Posterior cingulate gyrus (tissue), 11 donors: ENCODE data around the gene DNHD1.

Experiments
- DNase-seq, 10 donors: peaks; one replicate each; pipeline versions ENCODE4 v3.0.0 to v3.0.0-alpha.2; 2020 to 2021; ENCODE audit warnings: mixed read lengths in 3 of 10
- intact Hi-C: fragments of 100-400 bp; cut with DNase I; formaldehyde crosslinking; loops from one replicate; pipeline ENCODE4 v1.15.1; 2023

Gene DNHD1

GRCh38 chr11:6526411-6527135 is 29.5 kb downstream of the DNHD1 start:
- DNase-seq = no peak
- intact Hi-C loops = no loop called here

- intact Hi-C loops = no loop called here
- no peak for DNase-seq
Observed at GRCh38 chr11:6529266-6529665, 32.2 kb downstream of the DNHD1 start.

- no peak for DNase-seq
- intact Hi-C loops = loop anchor here (1.0 to 5.0 kb wide), 4 partner anchors 46 to 152 kb away; partner anchors contain the start of genes ILK, MRPL17, RRP8 and TPP1
Observed at GRCh38 chr11:6530848-6531247, 33.8 kb downstream of the DNHD1 start.

- intact Hi-C loops = loop anchor here (1.0 to 5.0 kb wide), 4 partner anchors 46 to 152 kb away; partner anchors contain the start of genes ILK, MRPL17, RRP8 and TPP1
- no peak for DNase-seq
Observed at GRCh38 chr11:6531267-6531752, 34.2 kb downstream of the DNHD1 start.

- intact Hi-C loops = no loop called here
- DNase-seq = peak in 1 of 10 donors; percentile 61
Observed at GRCh38 chr11:6538456-6538855, 41.4 kb downstream of the DNHD1 start.

- peak in 1 of 10 donors; percentile 48 for DNase-seq
- intact Hi-C loops = no loop called here
Observed at GRCh38 chr11:6538945-6539344, 41.9 kb downstream of the DNHD1 start.

GRCh38 chr11:6539748-6540268 is 42.7 kb downstream of the DNHD1 start:
- intact Hi-C loops = no loop called here
- DNase-seq = peak in 1 of 10 donors; percentile 77

- DNase-seq = no peak
- intact Hi-C loops = no loop called here
Observed at GRCh38 chr11:6541356-6541755, 44.3 kb downstream of the DNHD1 start.

- no peak for DNase-seq
Observed at GRCh38 chr11:6542727-6543126, 45.6 kb downstream of the DNHD1 start.

GRCh38 chr11:6544921-6545850 is 48.1 kb downstream of the DNHD1 start:
- intact Hi-C loops = no loop called here
- peak in 1 of 10 donors; percentile 54 for DNase-seq

More at GRCh38 chr11:6542727-6543126, 45.6 kb downstream of the DNHD1 start:
- intact Hi-C loops = no loop called here

- intact Hi-C loops = no loop called here
- peak in 5 of 10 donors; percentile 38 to 91 (median 45) for DNase-seq
Observed at GRCh38 chr11:6545917-6546605, 49.0 kb downstream of the DNHD1 start.

GRCh38 chr11:6546735-6547134 is 49.7 kb downstream of the DNHD1 start:
- intact Hi-C loops = no loop called here
- DNase-seq = peak in 1 of 10 donors; percentile 75

GRCh38 chr11:6547177-6547576 is 50.1 kb downstream of the DNHD1 start:
- intact Hi-C loops = no loop called here
- DNase-seq = no peak

- intact Hi-C loops = no loop called here
- DNase-seq = no peak
Observed at GRCh38 chr11:6548121-6548520, 51.0 kb downstream of the DNHD1 start.

- peak in 1 of 10 donors; percentile 48 for DNase-seq
- intact Hi-C loops = no loop called here
Observed at GRCh38 chr11:6548641-6549040, 51.6 kb downstream of the DNHD1 start.

- intact Hi-C loops = no loop called here
- no peak for DNase-seq
Observed at GRCh38 chr11:6553634-6554033, 56.6 kb downstream of the DNHD1 start.

- intact Hi-C loops = no loop called here
Observed at GRCh38 chr11:6554828-6555706, 58.0 kb downstream of the DNHD1 start.

GRCh38 chr11:6556139-6556949 is 59.3 kb downstream of the DNHD1 start:
- intact Hi-C loops = no loop called here
- DNase-seq = peak in 1 of 10 donors; percentile 26

More at GRCh38 chr11:6554828-6555706, 58.0 kb downstream of the DNHD1 start:
- no peak for DNase-seq
